ENCODE results near the gene NOTO. TPM values are rescaled to one million over a fixed set of nuclear protein-coding genes. Genes with fewer than 3 reads are reported as not detected.
A peak's percentile ranks its signal among the peaks of the same experiment; 100 is the strongest.

Gene NOTO
- total RNA-seq, 1 donor from 2014 or later = not detected

DNA sequence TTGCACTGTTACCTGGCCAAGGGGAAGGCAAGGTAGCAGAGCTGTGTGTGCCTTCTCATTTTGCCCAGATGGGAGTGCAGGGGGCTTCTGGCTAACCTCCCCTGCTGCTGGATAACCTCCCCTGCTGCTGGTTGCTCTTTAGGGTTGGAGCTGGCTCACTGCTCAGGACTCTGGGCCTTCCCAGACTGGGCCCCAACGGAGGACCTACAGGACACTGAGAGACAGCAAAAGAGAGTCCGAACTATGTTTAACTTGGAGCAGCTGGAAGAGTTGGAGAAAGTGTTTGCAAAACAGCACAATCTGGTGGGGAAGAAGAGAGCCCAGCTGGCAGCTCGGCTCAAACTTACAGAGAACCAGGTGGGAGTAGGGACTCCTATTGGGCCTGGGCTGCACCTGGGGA lies 5.9 kb downstream of the NOTO start:
- ChIA-PET POLR2A (no interaction called here), CTCF (no interaction called here)
- intact Hi-C loops (cut with micrococcal nuclease) = no loop called here
- Mint-ChIP-seq H3K36me3 (ENCODE audit: low read depth) (no peaks in the 10 kb centered on the region), H3K9me3 (no peaks in the 10 kb centered on the region), H3K4me1 (peaks cover 12% of the 10 kb centered on the region), H3K4me3 (no peak overlapping the region), H3K27me3 (peaks cover 30% of the 10 kb centered on the region), H3K27ac (no peak overlapping the region)
- ATAC-seq (ENCODE audit: low read depth) (no peak), DNase-seq (no peak)
- TF ChIP-seq, protein P1, sequence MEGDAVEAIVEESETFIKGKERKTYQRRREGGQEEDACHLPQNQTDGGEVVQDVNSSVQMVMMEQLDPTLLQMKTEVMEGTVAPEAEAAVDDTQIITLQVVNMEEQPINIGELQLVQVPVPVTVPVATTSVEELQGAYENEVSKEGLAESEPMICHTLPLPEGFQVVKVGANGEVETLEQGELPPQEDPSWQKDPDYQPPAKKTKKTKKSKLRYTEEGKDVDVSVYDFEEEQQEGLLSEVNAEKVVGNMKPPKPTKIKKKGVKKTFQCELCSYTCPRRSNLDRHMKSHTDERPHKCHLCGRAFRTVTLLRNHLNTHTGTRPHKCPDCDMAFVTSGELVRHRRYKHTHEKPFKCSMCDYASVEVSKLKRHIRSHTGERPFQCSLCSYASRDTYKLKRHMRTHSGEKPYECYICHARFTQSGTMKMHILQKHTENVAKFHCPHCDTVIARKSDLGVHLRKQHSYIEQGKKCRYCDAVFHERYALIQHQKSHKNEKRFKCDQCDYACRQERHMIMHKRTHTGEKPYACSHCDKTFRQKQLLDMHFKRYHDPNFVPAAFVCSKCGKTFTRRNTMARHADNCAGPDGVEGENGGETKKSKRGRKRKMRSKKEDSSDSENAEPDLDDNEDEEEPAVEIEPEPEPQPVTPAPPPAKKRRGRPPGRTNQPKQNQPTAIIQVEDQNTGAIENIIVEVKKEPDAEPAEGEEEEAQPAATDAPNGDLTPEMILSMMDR (IDR thresholded peaks at IDR 0.05) = no peak

DNA sequence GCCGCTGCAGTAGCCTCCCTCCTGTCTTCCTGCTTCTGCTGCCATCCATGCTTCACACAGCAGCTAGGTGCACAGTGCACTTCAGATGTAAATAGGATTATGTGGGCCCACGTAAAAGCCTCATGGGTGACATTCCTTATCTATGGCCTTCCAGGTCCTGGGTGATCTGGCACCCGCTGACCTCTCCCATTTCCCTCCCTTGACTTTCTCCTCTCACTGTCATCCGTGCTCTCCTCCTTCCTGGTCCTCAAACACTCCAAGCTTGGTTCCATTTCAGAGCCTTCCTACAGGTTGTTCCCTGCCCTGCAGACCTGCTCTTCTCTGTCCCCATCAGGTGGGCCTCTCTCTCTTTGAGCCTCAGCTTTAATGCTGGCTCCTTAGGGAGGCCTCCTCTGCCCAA lies 7.6 kb downstream of the NOTO start:
- no peaks in the 10 kb centered on the region for H3K9me3 Mint-ChIP-seq
- intact Hi-C loops (cut with micrococcal nuclease) = no loop called here
- H3K27ac Mint-ChIP-seq = no peak overlapping the region
- TF ChIP-seq, protein P1 (IDR thresholded peaks at IDR 0.05) = no peak
- peaks cover 21% of the 10 kb centered on the region for H3K27me3 Mint-ChIP-seq
- DNase-seq (no peak), ATAC-seq (ENCODE audit: low read depth) (no peak)
- ChIA-PET POLR2A (no interaction called here), CTCF (interaction anchor here (2.2 kb wide), 1 partner anchor 33 kb away, joined by 6 read pairs; no protein-coding TSS in a partner anchor)
- peaks cover 24% of the 10 kb centered on the region for H3K4me1 Mint-ChIP-seq
- H3K4me3 Mint-ChIP-seq = no peak overlapping the region
- peaks cover 2% of the 10 kb centered on the region for H3K36me3 Mint-ChIP-seq (ENCODE audit: low read depth)

DNA sequence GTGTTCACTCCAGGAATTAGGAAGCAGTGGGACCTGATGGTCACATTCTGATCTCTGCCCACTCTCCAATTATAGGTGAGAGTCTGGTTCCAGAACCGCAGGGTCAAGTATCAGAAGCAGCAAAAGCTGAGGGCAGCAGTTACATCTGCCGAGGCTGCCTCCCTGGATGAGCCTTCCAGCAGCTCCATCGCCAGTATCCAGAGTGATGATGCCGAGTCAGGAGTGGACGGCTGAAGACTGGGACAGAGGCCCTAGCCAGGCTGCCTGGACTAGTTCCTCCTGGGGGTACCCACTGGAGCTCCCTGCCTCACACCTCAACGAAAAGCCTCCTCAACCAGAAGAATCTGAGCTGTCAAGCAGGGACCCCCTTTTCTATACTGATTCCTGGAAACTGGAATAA lies 8.3 kb downstream of the NOTO start:
- intact Hi-C loops (cut with micrococcal nuclease) = no loop called here
- Mint-ChIP-seq H3K27me3 (peaks cover 18% of the 10 kb centered on the region), H3K4me1 (peaks cover 31% of the 10 kb centered on the region), H3K36me3 (ENCODE audit: low read depth) (peaks cover 2% of the 10 kb centered on the region), H3K4me3 (no peak overlapping the region), H3K27ac (no peak overlapping the region), H3K9me3 (no peaks in the 10 kb centered on the region)
- ChIA-PET CTCF (interaction anchor here (2.2 kb wide), 1 partner anchor 34 kb away, joined by 6 read pairs; no protein-coding TSS in a partner anchor), POLR2A (no interaction called here)
- DNase-seq (no peak), ATAC-seq (ENCODE audit: low read depth) (no peak)
- TF ChIP-seq, protein P1 (IDR thresholded peaks at IDR 0.05) = no peak

DNA sequence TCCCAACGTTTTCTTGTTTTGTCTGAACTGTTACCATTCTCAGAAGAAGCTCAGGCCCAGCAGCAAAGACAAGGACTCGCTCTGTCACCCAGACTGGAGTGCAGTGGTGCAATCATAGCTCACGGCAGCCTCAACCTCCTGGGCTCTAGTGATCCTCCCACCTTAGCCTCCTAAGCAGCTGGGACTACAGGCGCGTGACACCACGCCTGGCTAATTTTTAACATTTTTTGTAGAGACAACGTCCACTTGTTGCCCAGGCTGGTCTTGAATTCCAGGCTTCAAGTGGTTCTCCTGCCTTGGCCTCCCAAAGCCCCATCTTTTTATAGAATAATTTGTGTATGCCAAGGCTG lies 9.7 kb downstream of the NOTO start:
- no peak overlapping the region for H3K4me3 Mint-ChIP-seq
- H3K9me3 Mint-ChIP-seq = no peaks in the 10 kb centered on the region
- CTCF ChIA-PET = interaction anchor here (0.7 to 2.9 kb wide), 14 partner anchors 18 to 440 kb away, joined by 3 to 32 read pairs (median 6); partner anchors contain the start of genes CCT7 and PRADC1
- TF ChIP-seq, protein P1 (IDR thresholded peaks at IDR 0.05) = no peak
- H3K36me3 Mint-ChIP-seq (ENCODE audit: low read depth) = peaks cover 2% of the 10 kb centered on the region
- no peak for ATAC-seq (ENCODE audit: low read depth)
- H3K4me1 Mint-ChIP-seq = peaks cover 32% of the 10 kb centered on the region
- DNase-seq = no peak
- no peak overlapping the region for H3K27ac Mint-ChIP-seq
- POLR2A ChIA-PET = interaction anchor here (0.8 to 2.6 kb wide), 5 partner anchors 9 to 73 kb away, joined by 3 to 28 read pairs (median 6); partner anchors contain the start of genes CCT7, FBXO41 and PRADC1
- intact Hi-C loops (cut with micrococcal nuclease) = loop anchor here (1.0 to 2.0 kb wide), 6 partner anchors 35 to 441 kb away; no protein-coding TSS in a partner anchor
- H3K27me3 Mint-ChIP-seq = peaks cover 15% of the 10 kb centered on the region

DNA sequence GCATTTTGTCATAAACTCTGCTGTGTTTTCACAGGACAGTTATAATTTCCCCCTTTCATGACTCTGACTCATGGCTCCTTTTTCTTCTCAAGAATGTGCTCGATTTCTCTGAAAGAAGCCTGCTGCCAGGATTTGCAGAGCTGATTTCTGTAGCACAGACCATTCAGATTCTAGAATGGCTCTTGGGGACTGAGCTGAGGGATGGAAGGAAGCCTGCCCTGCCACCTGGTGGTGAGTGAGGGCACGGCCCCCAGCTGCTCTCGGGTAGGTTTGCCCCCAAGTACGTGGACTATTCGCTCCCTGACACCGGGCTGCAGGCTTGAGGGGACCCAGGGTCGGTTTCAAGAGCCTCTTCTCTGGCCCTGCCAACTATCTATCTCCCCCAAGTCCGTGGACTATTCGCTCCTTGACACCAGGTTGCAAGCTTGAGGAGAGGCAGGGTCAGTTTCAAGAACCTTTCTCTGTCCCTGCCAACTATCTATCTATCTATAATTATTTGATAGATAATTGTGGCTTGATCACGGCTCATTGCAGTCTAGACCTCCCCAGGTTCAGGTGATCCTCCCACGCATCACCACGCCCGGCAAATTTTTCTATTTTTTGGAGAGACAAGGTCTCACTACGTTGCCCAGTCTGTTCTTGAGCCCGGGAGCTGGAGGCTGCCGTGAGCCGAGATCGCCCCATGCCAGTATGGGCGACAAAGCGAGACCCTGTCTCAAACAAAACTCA lies 10.2 kb downstream of the NOTO start:
- ATAC-seq (ENCODE audit: low read depth) (peak; percentile 60), DNase-seq (peak; percentile 64)
- Mint-ChIP-seq H3K36me3 (ENCODE audit: low read depth) (peaks cover 2% of the 10 kb centered on the region), H3K27me3 (peaks cover 14% of the 10 kb centered on the region), H3K27ac (no peak overlapping the region), H3K4me1 (peaks cover 32% of the 10 kb centered on the region), H3K4me3 (peak overlapping the region; percentile 49), H3K9me3 (no peaks in the 10 kb centered on the region)
- ChIA-PET CTCF (interaction anchor here (0.7 to 2.9 kb wide), 15 partner anchors 11 to 441 kb away, joined by 3 to 32 read pairs (median 4); partner anchors contain the start of genes CCT7 and PRADC1), POLR2A (interaction anchor here (0.7 to 2.6 kb wide), 4 partner anchors 13 to 72 kb away, joined by 3 to 28 read pairs (median 6); partner anchors contain the start of genes CCT7, FBXO41 and PRADC1)
- TF ChIP-seq, protein P1 (IDR thresholded peaks at IDR 0.05) = no peak
- intact Hi-C loops (cut with micrococcal nuclease) = loop anchor here (1.0 to 2.0 kb wide), 6 partner anchors 35 to 442 kb away; no protein-coding TSS in a partner anchor
